CD4-positive, alpha-beta T cell treated with Interleukin-2 at 100 ng/mL for 4 hours (primary cell): Measurements from ENCODE around the gene LAMA1.
"Not testable (repeated sequence)": the region's sequence is repeated elsewhere in the genome, so short reads cannot be mapped to it uniquely, and the experiment has no call there.

Experiments used
- DNase-seq: peaks from one replicate; pipeline ENCODE4 v3.0.0-alpha.2; 2020; ENCODE audit warnings: low spot score

The LAMA1 gene, protein sequence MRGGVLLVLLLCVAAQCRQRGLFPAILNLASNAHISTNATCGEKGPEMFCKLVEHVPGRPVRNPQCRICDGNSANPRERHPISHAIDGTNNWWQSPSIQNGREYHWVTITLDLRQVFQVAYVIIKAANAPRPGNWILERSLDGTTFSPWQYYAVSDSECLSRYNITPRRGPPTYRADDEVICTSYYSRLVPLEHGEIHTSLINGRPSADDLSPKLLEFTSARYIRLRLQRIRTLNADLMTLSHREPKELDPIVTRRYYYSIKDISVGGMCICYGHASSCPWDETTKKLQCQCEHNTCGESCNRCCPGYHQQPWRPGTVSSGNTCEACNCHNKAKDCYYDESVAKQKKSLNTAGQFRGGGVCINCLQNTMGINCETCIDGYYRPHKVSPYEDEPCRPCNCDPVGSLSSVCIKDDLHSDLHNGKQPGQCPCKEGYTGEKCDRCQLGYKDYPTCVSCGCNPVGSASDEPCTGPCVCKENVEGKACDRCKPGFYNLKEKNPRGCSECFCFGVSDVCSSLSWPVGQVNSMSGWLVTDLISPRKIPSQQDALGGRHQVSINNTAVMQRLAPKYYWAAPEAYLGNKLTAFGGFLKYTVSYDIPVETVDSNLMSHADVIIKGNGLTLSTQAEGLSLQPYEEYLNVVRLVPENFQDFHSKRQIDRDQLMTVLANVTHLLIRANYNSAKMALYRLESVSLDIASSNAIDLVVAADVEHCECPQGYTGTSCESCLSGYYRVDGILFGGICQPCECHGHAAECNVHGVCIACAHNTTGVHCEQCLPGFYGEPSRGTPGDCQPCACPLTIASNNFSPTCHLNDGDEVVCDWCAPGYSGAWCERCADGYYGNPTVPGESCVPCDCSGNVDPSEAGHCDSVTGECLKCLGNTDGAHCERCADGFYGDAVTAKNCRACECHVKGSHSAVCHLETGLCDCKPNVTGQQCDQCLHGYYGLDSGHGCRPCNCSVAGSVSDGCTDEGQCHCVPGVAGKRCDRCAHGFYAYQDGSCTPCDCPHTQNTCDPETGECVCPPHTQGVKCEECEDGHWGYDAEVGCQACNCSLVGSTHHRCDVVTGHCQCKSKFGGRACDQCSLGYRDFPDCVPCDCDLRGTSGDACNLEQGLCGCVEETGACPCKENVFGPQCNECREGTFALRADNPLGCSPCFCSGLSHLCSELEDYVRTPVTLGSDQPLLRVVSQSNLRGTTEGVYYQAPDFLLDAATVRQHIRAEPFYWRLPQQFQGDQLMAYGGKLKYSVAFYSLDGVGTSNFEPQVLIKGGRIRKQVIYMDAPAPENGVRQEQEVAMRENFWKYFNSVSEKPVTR (N-terminal part only)

DNA sequence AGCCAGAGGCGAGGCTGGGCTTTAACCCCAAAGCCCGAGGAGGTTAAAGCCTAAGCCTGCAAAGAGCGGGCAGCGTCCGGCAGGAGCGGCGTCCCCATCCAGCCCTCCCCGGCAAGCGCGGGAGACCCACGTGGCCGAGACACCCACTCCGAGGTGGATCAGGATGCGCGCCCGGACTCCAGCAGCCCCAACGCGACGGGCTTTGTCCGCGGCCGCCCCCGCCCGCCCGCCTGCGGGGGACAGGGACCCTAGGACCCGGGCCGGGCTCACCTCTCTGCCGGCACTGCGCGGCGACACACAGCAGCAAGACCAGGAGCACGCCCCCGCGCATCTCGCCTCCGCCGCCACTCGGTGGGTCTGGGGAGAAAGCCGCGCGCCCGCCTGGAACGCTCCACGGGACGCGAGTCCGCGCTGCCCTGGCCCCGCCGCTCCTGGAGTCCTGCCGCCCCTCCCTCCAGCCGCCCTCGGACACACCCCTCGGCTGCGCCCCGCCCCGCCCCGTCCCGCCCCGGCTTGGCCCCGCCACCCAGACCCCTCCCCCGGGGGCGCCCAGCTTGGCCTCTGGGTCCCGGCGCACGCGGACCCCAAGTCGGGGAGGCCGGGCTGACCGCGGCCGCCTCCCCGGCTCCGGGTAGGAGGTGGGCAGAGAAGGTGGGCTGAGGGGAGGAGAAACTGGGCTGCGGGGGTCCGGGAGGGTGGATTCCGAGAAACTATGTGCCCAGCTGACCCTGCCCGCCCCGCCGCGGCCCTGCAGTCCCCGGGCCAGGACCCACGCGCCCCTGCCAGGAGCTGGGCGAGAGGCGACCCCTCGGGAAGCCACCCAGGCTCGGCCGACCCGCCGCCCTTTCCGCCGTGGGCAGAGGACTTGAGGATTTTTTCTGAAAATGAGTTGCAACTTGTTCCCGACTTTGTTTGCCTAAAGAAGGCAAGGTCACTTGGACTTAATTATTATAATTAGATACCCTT, at the start of gene LAMA1:
TSS of gene LAMA1 (minus strand) at position 408 of the 966 bp plus-strand sequence. CDS start at position 331, 77 bp downstream.
- DNase-seq = no peak

DNA sequence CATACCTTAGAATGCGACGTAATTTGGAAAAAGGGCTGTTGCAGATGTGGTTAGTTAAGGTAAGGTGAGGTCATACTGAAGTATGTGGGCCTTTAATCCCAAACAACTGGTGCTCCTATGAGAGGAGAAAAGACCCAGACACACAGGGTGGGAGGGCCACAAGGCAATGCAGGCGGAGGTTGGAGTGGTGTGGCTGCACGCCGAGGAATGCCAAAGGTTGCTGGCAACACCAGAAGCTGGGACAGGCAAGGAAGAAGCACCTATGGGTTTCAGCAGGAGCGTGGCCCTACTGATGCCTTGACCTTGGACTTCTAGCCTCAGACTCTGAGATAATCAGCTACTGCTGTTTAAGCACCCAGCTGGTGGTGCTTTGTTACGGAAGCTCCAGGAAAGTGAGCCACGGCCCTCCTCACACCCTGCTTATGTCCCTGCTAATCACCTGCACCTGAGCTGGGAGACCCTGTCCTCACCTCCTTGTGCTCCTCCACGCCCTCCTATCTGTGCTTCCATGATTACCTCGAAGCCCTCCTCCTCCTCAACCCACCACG, 48.3 kb upstream of the LAMA1 start:
- no peak for DNase-seq

DNA sequence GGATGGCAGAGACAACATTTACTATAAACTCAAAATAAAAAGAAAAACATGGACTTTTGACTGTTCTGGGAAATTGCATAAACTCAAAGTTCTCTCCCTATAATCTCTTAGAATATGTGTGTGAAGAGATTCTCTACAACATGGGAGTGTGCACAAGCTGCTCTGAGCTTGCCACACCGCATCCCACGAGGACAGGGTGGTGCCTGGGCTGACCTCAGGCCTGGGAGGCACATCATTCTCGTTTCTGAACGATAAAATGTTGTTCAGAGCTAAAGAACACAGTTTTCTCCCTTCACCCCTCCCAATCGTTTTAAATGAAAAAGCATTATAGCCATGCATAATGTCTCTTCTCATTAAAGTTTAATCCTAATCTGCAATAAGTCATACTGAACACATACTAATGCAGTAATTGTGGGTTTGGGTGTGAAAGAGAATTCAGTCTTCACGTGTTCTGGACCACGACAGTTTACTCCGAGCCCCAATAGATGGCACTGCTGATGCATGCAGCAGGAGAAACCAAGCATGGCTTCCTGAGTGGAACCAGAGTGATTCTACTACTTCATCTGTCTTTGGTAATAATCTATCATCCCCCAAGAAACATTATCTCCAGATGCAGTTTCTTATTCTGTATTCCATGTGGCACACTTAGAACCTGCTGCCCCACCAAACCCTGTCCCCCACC, 46.9 kb upstream of the LAMA1 start:
- no peak for DNase-seq

DNA sequence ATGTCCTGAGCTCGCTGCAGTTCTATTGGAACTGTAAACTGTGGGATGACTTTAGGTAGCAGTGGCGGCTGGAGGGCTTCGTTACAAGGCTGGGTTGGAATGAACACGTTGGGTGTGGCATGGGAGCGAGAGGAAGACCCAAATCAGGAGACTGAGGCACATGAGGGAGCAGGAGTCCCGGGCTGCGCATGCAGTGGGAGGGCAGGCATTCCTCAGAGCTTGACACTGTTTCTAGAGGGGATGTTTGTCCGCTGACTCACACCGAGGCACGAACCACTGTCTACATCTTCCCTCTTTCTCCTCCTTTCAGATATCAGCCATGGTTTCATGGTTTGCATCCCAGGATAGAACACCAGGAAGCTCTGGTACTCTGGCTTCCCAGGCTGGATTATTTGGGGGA, 40.6 kb upstream of the LAMA1 start:
- DNase-seq = no peak

DNA sequence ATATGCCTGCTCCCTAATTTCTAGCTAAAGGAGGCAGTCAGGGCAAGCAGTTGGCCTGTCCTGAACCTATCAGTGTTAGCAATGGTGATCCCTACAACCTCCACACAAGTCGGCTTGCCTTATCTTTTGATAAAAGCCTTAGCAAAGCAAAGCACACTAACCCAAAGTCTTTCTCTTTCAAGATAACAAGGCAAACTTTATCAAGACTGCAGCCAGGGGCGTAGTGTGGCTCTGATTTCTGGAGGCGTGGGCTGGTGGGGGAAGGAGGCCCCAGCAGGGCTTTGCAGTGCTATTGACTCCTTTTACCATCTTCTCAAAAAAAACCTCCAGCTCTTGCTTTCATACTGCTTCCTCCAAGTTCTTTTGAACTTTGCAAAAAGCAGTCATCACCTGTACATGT, 40.2 kb upstream of the LAMA1 start:
- DNase-seq = no peak

DNA sequence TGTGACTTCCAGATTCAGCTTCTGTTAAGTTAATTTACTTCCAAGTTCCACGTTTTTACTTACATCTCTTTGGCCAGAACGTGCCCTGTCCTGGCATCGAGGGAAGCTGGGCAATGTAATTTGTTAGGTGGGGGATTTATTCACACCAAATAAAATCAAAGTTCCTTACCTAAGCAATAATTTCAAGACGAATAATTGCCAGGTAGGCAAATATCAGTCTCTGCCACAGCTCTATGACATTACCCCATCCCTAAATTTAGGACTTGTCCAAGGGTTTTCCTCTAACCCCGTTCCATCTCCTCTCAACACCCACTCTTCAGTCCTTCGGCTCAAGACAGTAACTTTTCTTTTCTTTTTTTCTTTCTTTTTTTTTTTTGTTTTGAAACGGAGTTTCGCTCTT, 38.3 kb upstream of the LAMA1 start:
- DNase-seq = no peak

DNA sequence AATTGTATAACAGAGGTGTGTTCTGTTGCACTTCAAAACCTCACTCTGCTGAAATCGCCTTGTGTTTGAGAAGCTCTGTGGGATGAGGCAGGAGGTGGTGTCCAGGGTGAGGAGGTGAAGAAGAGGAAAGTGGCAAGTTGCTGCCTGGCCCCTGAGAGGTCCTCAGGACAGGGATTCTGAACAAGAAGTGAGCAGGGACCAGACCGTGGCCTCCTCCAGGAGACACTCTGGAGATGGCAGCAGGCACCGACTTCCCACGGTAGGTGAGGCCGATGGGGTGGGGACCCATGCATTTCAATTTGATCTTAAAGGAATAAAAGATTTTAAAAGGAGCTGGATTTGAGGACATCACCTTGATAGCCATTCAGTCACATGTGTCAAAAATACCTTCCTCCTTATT, 37.5 kb upstream of the LAMA1 start:
- DNase-seq = no peak

DNA sequence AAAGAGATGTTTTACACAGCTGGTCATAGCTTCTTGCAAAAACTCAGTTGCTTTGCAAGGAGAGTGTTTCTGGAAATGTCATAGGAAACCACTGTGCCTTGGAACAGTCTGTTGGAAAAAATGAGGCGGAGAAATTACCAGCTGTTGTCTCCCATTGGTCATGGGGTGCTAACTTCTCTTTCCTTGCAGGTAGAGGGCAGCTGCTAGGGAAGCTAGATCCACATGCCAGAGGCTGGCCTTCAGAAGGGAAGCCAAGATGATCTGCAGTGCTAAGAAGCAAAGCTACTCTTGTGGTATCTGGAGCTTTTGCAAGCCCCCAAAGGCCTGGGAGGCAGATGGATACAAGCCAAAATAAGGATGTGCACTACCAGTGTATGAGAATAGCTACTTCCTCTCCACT, 34.8 kb upstream of the LAMA1 start:
- no peak for DNase-seq

DNA sequence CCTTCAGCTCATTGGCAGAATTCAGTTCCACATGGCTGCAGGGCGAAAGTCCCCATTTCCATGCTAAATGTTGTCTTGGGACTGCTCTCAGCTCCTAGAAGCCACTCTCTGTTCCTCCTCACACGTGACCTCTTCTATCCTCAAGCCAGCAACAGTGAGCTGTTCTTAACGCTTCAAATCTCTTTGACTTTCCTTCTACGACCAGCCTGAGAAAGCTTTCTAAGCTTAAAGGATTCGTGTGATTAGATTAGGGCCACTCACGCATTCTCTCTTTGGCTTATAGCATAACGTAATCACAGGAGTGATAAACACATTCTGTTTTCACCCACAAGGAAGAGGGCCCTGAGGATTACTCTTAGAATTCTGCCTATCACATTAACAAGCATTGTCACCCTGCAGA, 29.8 kb upstream of the LAMA1 start:
- DNase-seq = no peak

DNA sequence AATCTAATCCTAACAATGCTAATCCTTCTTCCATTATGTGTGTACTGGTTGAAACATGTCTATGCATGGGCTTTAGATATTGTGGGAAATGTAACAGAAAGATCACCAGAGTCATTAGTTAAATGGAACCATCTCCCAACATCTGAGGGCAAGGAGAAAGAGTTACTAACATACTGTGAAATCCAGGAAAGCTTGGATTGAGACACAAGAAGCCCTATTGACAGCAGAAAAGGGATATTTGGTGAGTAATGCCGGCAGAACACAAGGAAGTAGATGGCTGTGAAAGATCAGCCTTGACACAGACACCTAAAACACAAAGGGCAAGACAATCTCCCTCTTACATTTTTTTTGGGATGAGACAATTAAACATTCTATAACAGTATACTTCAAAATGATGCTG, 28.5 kb upstream of the LAMA1 start:
- no peak for DNase-seq

DNA sequence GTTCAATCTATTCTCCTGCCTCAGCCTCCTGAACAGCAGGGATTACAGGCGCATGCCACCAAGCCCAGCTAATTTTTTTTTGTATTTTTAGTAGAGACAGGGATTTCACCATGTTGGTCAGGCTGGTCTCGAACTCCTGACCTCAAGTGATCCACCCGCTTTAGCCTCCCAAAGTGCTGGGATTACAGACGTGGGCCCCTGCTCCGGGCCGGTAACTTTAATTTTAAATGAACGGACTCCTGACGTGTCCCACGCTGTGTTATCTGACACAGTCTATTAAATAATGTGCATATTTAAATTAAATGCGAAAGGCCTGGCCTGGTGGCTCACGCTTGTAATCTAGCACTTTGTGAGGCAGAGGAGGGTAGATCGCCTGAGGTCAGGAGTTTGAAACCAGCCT, 27.3 kb upstream of the LAMA1 start:
- not testable (repeated sequence) for DNase-seq

DNA sequence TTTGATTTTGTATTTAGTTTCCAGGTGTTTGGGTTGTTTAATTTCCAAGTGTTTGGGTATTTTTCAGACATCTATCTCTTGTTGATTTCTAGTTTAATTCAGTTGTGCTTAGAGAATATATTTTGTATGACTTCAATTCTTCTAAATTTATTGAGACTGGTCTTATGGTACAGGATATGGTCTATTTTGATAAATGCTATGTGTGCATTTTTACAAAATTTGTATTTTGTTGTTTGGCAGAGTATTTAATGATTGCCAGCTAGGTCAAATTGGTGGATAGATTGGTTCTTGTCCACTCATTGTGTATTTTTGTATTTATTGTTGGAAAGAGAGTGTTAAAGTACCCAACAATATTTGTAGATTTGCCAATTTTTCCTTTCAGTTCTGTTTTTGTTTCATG, 23.7 kb upstream of the LAMA1 start:
- no peak for DNase-seq

DNA sequence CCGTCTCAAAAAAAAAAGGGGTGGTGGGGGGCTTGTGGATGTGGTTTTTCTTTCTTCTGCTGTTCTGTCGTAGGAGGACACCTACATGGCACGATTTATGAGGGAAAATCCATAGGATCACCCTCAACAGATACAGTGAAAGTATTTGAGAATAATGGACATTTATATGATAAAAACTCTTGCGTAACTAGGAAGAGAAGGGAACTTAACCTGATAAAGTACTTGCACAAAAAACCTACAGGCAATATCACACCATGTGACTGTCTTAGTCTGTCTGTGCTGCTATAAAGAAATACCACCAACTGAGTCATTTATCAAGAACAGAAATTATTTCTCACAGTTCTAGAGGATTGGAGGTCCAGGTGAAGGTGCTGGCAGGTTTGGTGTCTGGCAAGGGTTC, 21.8 kb upstream of the LAMA1 start:
- DNase-seq = no peak

DNA sequence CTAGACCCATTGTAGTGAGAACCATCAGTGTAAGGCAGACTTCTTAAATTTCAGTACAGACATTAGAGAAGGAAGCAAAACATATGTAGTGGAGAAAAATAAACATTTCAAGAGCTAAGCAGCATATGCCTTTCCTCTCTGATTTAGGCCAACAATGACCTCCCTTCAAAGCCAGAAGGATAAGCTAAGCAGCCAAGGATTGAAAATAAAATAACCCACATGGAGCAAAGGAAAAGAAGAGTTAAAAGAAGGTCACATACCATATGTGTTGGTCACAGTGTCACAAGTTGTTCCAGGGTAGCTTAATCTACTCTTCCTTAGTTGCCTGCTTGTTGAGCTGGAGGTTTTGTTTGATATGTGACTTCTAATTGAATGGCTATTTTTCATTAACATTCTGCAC, 15.6 kb upstream of the LAMA1 start:
- no peak for DNase-seq

DNA sequence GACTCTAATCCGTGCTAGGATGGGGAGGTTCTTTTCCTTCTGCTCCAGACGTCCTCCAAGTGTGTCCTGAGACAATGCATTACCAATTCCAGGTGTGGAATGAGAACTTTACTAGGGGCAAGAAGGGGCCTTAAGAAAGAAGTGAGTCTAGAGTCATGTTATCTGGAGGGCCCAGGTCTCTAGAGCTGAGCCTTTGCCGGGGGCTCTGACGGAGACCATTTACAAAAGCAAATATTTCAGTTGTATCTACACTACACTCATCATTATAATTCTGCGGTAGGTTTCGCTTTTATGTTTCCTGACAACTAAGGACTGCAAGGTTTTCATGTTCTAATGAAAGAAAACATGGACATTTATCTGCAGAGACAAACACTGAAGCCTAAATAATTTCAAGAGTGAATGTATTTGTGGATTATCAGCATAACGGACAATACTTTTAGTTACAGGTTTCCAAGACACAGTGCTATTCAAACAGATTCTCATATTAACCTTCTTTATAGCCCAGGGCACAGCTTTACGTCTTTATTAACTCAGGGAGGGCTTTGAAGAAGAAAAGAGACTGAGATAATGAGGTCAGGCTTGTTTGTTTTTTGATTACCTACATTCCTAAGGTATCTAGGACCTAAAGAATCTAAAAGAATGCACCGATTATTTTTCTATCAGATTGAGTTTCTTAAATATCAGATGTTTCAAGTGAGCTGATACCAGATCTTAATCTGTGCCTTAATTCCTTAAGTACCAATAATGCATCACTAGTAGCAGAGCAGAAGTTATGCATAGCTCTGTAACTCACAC, 15.0 kb upstream of the LAMA1 start:
- no peak for DNase-seq

DNA sequence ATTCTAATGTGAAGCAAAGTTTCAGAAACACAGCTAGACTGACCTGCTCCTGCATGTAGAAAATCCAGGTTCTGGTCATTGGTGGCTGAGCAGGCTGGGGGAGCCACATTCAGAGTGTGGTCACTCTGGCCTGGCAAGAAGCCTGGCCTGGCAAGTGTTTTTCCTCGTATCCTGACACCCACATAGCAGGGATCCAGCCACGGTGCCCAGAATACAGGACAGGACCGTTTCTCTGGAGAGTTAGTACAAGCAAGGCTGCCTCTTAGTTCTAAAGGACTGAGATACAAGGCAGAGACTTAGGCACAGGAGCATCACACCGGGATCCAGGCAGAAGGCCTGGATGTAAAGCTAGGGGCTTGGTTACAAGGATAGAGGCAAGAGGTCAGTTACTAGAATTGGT, 4.8 kb upstream of the LAMA1 start:
- no peak for DNase-seq

DNA sequence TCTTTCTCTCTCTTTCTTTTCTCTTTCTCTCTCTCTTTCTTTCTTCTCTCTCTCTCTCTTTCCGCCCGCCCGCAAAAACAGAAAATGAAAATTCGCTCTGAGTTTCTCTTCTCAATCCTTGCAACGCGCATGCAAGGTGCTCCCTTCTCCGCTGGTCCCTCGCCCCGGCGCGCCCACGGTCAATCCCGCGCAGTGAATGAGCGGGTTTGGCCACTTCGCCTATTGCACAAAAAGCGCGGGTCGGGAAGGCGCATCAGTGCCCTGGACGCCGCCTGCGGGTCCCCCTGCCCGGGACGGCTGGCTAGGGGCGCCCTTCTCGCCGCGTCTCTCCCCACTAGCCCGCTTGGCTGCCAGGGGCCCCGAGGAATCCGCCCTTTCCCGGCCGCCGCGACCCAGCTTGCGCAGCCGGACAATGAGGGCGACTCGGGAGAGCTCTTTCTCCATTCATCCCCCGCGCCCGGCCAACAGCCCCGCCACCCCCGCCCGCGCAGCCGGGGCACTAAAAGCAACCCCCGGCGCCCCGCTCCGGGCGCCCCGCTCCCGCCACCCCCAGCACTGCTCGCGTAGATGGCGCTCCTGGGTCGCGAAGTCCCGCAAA, 706 bp downstream of the LAMA1 start:
- DNase-seq = no peak

DNA sequence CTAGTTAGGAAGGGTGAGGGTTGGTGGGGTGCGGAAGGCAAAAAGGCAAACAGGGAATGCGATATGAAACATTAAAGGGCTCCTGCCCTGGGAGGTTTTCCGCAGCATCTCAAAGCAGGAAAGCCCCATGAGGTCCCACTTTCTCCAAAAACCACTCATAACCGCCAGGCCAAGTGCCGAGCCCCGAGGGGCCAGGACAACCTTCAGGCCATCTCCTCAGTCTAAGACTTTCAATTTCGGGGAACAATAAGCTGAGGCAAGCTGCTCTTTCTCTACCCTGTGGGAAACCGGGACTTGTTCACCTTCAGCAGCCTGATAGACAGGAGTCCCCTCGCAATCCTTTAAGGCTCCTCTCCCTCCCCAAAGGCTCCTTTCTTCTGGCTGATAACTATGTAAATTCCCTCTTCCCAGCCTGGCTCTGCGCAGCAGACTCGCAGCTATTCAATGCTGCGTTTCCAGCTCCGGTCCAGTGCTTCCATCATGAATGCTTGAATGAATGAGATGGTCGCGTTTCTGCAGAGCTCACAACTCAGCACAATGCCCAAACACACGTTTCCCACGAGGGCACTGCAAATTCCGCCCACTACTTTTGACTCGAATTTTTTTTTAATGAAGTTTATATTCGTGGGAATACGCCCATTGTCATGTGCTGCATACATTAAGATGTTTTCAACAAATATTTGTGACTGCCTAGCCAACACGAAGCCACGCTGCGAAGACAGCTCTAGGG, 1.4 kb downstream of the LAMA1 start:
- DNase-seq = no peak
